GM12878 (cell line): ENCODE data around the gene SLC2A2. TPM values are rescaled to one million over a fixed set of nuclear protein-coding genes. Genes with fewer than 3 reads are reported as not detected.

Experiments used
- ATAC-seq: fragments of 200-7000 bp; cut with Tn5 transposase; 3 replicates; pipeline ENCODE4 v1.9.1; 2020; ENCODE audit warnings: mild to moderate bottlenecking, moderate library complexity
- BruUV-seq: library from RNA; stranded (reverse); fragments of 400-500 nt; replicated peaks from 2 replicates; lab custom pipeline; 2021; lab: Mats Ljungman, UMichigan
- CTCF ChIA-PET: fragments of 300-600 bp; sonication (Branson Sonifier 250); formaldehyde crosslinking; extraction: SDS; loops from one replicate; lab custom pipeline; 2021; ENCODE audit warnings: inconsistent platforms; lab: Yijun Ruan, JAX
- POLR2A ChIA-PET: fragments of 350-600 bp; formaldehyde crosslinking; extraction: SDS; loops from one replicate; lab custom pipeline; 2021; ENCODE audit warnings: inconsistent platforms; lab: Charles Lee
- RAD21 ChIA-PET: fragments of 300-600 bp; sonication (Branson Sonifier 250); formaldehyde crosslinking; loops from one replicate; lab custom pipeline; 2023; ENCODE audit warnings: antibody characterized with exemption; ENCODE audit not compliant: unreplicated experiment; lab: Charles Lee
- SMC1A ChIA-PET: fragments of 300-600 bp; sonication (Branson Sonifier 250); formaldehyde crosslinking; loops from one replicate; lab custom pipeline; 2023; ENCODE audit not compliant: unreplicated experiment, uncharacterized antibody; lab: Charles Lee
- DNase-seq: peaks from one replicate; pipeline ENCODE4 v3.0.0-alpha.2; 2011; ENCODE audit warnings: low read depth, low spot score
- FAIRE-seq: peaks from 3 replicates; lab custom pipeline; 2011; peaks lifted over from hg19 to GRCh38; lab: Jason Lieb, UNC
- H2AFZ ChIP-seq: 2 replicates; pipeline ENCODE4 v1.6.0; 2011; ENCODE audit warnings: low read depth, low read length, control low read depth; ENCODE audit not compliant: control insufficient read depth
- H3K27ac ChIP-seq: 2 replicates; pipeline ENCODE4 v1.5.1; 2011; ENCODE audit warnings: control low read depth; ENCODE audit not compliant: control insufficient read depth, insufficient read depth
- H3K27me3 ChIP-seq, 2 experiments: replicated peaks in 1 of 2; 2 replicates each; pipeline versions ENCODE4 v1.6.0 to v1.6.1; 2011; ENCODE audit warnings: low read length in 1 of 2; ENCODE audit not compliant: control insufficient read depth in 2 of 2, insufficient read depth in 2 of 2
- H3K36me3 ChIP-seq, 2 experiments: 2 replicates each; pipeline ENCODE4 v1.5.1; 2011; ENCODE audit warnings: low read length in 1 of 2; ENCODE audit not compliant: control insufficient read depth in 2 of 2, insufficient read depth in 2 of 2
- H3K4me1 ChIP-seq: 2 replicates; pipeline ENCODE4 v1.6.1; 2011; ENCODE audit warnings: mild to moderate bottlenecking, low read length, moderate library complexity, mixed read lengths; ENCODE audit not compliant: control insufficient read depth, insufficient read depth
- H3K4me2 ChIP-seq: 2 replicates; pipeline ENCODE4 v1.6.0; 2011; ENCODE audit warnings: control low read depth; ENCODE audit not compliant: control insufficient read depth, insufficient read depth
- H3K4me3 ChIP-seq: fragments of 200-600 bp; sonication (generic); 2 replicates; pipeline ENCODE4 v1.5.1; 2016
- H3K79me2 ChIP-seq: 2 replicates; pipeline ENCODE4 v1.6.0; 2011; ENCODE audit warnings: low read length; ENCODE audit not compliant: control insufficient read depth, insufficient read depth
- H3K9ac ChIP-seq: 2 replicates; pipeline ENCODE4 v1.8.0; 2011; ENCODE audit warnings: low read length, control low read depth, mixed read lengths; ENCODE audit not compliant: control insufficient read depth, insufficient read depth
- H3K9me3 ChIP-seq: replicated peaks from 3 replicates; pipeline ENCODE4 v1.5.1; 2011; ENCODE audit warnings: mild to moderate bottlenecking, low read length; ENCODE audit not compliant: control insufficient read depth, insufficient read depth
- H4K20me1 ChIP-seq: 2 replicates; pipeline ENCODE4 v1.6.0; 2011; ENCODE audit not compliant: control insufficient read depth, insufficient read depth
- BACH1 ChIP-seq: fragments of 450-650 bp; IDR thresholded peaks from 2 replicates; pipeline ENCODE4 v1.6.1; 2017; ENCODE audit warnings: mild to moderate bottlenecking, borderline replicate concordance
- CHD1 ChIP-seq: IDR thresholded peaks from 2 replicates; pipeline ENCODE4 v1.6.1; 2012; ENCODE audit warnings: low read depth, low read length, improper control_type of control experiment
- EED ChIP-seq: sonication (generic); IDR thresholded peaks from 2 replicates; pipeline ENCODE4 v1.6.1; 2016; ENCODE audit warnings: antibody characterized with exemption, low read depth
- GABPA ChIP-seq: IDR thresholded peaks from 2 replicates; pipeline ENCODE4 v1.6.1; 2014; ENCODE audit warnings: antibody characterized with exemption, low read depth, mild to moderate bottlenecking, inconsistent platforms
- JUND ChIP-seq: IDR thresholded peaks from 2 replicates; pipeline ENCODE4 v1.6.1; 2012; ENCODE audit warnings: low read depth, mild to moderate bottlenecking, low read length, improper control_type of control experiment, moderate library complexity
- MEF2B ChIP-seq: fragments of 450-650 bp; IDR thresholded peaks from 2 replicates; pipeline ENCODE4 v1.6.1; 2018; ENCODE audit warnings: mild to moderate bottlenecking, moderate library complexity; ENCODE audit not compliant: partially characterized antibody, poor library complexity, severe bottlenecking
- NFIC ChIP-seq: IDR thresholded peaks from 2 replicates; pipeline ENCODE4 v1.6.1; 2012; ENCODE audit warnings: low read depth, mild to moderate bottlenecking, inconsistent platforms, low read length, moderate library complexity
- PML ChIP-seq: IDR thresholded peaks from 2 replicates; pipeline ENCODE4 v1.6.1; 2012; ENCODE audit warnings: low read length, inconsistent platforms
- RAD51 ChIP-seq: fragments of 450-650 bp; IDR thresholded peaks from 2 replicates; pipeline ENCODE4 v1.6.1; 2016; ENCODE audit warnings: moderate library complexity, mild to moderate bottlenecking, inconsistent platforms
- RBBP5 ChIP-seq: fragments of 200-600 bp; sonication (generic); conservative IDR thresholded peaks from 2 replicates; pipeline ENCODE4 v1.6.1; 2016
- SP1 ChIP-seq: IDR thresholded peaks from one replicate; pipeline ENCODE4 v1.6.1; 2011; ENCODE audit warnings: low read depth, low read length
- SPI1 ChIP-seq: IDR thresholded peaks from 2 replicates; pipeline ENCODE4 v1.6.1; 2011; ENCODE audit warnings: low read depth, mild to moderate bottlenecking, low read length, moderate library complexity, borderline replicate concordance; ENCODE audit not compliant: insufficient read depth
- STAT3 ChIP-seq: IDR thresholded peaks from 2 replicates; pipeline ENCODE4 v1.6.1; 2011; ENCODE audit warnings: low read depth, low read length, improper control_type of control experiment
- SUPT20H ChIP-seq: IDR thresholded peaks from 2 replicates; pipeline ENCODE4 v1.6.1; 2011; ENCODE audit warnings: low read depth, mild to moderate bottlenecking, low read length, moderate library complexity, borderline replicate concordance; ENCODE audit not compliant: control insufficient read depth
- TARDBP ChIP-seq: IDR thresholded peaks from 2 replicates; pipeline ENCODE4 v1.6.1; 2016; ENCODE audit warnings: borderline replicate concordance
- TBL1XR1 ChIP-seq: IDR thresholded peaks from 2 replicates; pipeline ENCODE4 v1.6.1; 2012; ENCODE audit warnings: low read depth, low read length, improper control_type of control experiment
- WGBS: methylation state at CpG from one replicate; pipeline ENCODE4 v1.1.6; 2016; ENCODE audit warnings: low lambda C conversion rate; ENCODE audit not compliant: insufficient replicate concordance, insufficient coverage; ENCODE audit errors: missing lambda C conversion rate; 5-methylcytosine and 5-hydroxymethylcytosine counted together
- in situ Hi-C: fragments of 300-500 bp; cut with MboI; formaldehyde crosslinking; loops from 9 replicates; pipeline ENCODE4 v1.14.3; 2018; ENCODE audit warnings: mixed read lengths
- intact Hi-C: fragments of 100-400 bp; cut with micrococcal nuclease; formaldehyde crosslinking; loops from one replicate; pipeline ENCODE4 v1.14.2; 2022; ENCODE audit not compliant: unreplicated experiment
- polyA plus RNA-seq, 11 experiments: library from polyadenylated mRNA; depleted of rRNA in 4 of 11; unstranded in 6 of 11; stranded (reverse) in 5 of 11; fragments of >200 nt; fragmentation: Nextera tagmentation in 4 of 11; fragmentation: Illumina TruSeq in 1 of 11; extraction: Ambion mirVana in 4 of 11; extraction: Trizol in 1 of 11; gene quantifications; 1 replicate in 1 of 11; 2 replicates in 10 of 11; pipeline versions ENCODE4 v1.2.1 to v1.2.3, GENCODE V29; 2011 to 2016; ENCODE audit warnings: inconsistent platforms in 2 of 11, missing spikeins in 2 of 11, low read depth in 1 of 11
- total RNA-seq, 4 experiments: library from RNA; depleted of rRNA in 3 of 4; stranded (reverse); fragments of >200 nt in 3 of 4; fragmentation: Illumina TruSeq in 1 of 4; extraction: Trizol in 1 of 4; gene quantifications; 2 replicates each; pipeline versions ENCODE4 v1.2.1 to v1.2.3, GENCODE V29; 2013 to 2021
- TF ChIP-seq, protein P1 (sequence below): IDR thresholded peaks from 2 replicates; pipeline ENCODE4 v1.6.1; 2012; ENCODE audit warnings: low read depth, low read length, improper control_type of control experiment
- TF ChIP-seq, protein P2 (sequence below), 3 experiments: IDR thresholded peaks in 2 of 3; conservative IDR thresholded peaks in 1 of 3; 2 replicates each; pipeline ENCODE4 v1.5.1; 2011; ENCODE audit warnings: low read depth in 3 of 3, low read length in 3 of 3, mild to moderate bottlenecking in 3 of 3, control low read depth in 2 of 3, moderate library complexity in 2 of 3, inconsistent platforms in 1 of 3, mixed read lengths in 1 of 3; ENCODE audit not compliant: control insufficient read depth in 2 of 3, insufficient read depth in 1 of 3; ENCODE audit errors: extremely low read depth in 1 of 3
- TF ChIP-seq, protein P3 (sequence below): fragments of 450-650 bp; IDR thresholded peaks from 2 replicates; pipeline ENCODE4 v1.6.1; 2017; ENCODE audit warnings: antibody characterized with exemption, mild to moderate bottlenecking, moderate library complexity

The SLC2A2 gene
- total and polyA plus RNA-seq, 10 of the 15 experiments (the other 5 are each of a cell fraction or from before 2014, with no cell fraction given) = 0.04 to 0.10 (median 0.04) TPM; not detected in 7

DNA sequence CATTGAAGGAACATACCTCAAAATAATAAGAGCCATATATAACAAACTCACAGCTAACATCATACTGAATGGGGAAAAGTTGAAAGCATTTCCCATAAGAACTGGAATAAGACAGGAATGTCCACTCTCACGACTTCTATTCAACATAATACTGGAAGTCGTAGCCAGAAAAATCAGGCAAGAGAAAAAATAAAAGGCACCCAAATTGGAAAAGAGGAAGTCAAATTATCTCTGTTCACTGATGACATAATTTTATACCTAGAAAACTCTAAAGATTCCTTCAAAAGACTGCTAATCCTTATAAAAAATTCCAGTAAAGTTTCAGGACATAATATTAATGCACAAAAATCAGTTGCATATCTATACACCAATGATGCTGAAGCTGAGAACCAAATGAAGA, 34.9 kb downstream of the SLC2A2 start:
- in situ Hi-C loops (no loop called here), intact Hi-C loops (no loop called here)
- ChIA-PET POLR2A (no interaction called here), CTCF (no interaction called here), RAD21 (no interaction called here), SMC1A (interaction anchor here (1.2 kb wide), 1 partner anchor 9 kb away, joined by 3 read pairs; no protein-coding TSS in a partner anchor)
- Histone ChIP-seq H3K27me3 (peaks cover 0 to 6% of the 10 kb centered on the region in 2 experiments; a peak in 2 of 4 replicates), H3K4me1 (no peaks in the 10 kb centered on the region), H4K20me1 (no peaks in the 10 kb centered on the region), H3K27ac (no peak overlapping the region), H3K4me3 (no peak overlapping the region), H3K9ac (no peak overlapping the region), H3K79me2 (no peaks in the 10 kb centered on the region), H3K4me2 (no peak overlapping the region), H3K36me3 (no peaks in the 10 kb centered on the region), H2AFZ (no peak overlapping the region), H3K9me3 (no peaks in the 10 kb centered on the region; the same call in 2 of the 3 replicates)
- no TSS peak for BruUV-seq
- DNase-seq (no peak), FAIRE-seq (no peak), ATAC-seq (no peak)
- WGBS = 57% methylated on average over 2 of the region's 2 CpGs
- TF ChIP-seq PML (no peak), SUPT20H (no peak), RBBP5 (no peak), TARDBP (no peak), NFIC (no peak), SPI1 (no peak), JUND (no peak), BACH1 (no peak), RAD51 (no peak), EED (no peak), MEF2B (no peak), TBL1XR1 (no peak), CHD1 (no peak), GABPA (no peak), SP1 (no peak), STAT3 (no peak)
- TF ChIP-seq, protein P1, sequence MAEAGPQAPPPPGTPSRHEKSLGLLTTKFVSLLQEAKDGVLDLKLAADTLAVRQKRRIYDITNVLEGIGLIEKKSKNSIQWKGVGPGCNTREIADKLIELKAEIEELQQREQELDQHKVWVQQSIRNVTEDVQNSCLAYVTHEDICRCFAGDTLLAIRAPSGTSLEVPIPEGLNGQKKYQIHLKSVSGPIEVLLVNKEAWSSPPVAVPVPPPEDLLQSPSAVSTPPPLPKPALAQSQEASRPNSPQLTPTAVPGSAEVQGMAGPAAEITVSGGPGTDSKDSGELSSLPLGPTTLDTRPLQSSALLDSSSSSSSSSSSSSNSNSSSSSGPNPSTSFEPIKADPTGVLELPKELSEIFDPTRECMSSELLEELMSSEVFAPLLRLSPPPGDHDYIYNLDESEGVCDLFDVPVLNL = no peak
- TF ChIP-seq, protein P2, sequence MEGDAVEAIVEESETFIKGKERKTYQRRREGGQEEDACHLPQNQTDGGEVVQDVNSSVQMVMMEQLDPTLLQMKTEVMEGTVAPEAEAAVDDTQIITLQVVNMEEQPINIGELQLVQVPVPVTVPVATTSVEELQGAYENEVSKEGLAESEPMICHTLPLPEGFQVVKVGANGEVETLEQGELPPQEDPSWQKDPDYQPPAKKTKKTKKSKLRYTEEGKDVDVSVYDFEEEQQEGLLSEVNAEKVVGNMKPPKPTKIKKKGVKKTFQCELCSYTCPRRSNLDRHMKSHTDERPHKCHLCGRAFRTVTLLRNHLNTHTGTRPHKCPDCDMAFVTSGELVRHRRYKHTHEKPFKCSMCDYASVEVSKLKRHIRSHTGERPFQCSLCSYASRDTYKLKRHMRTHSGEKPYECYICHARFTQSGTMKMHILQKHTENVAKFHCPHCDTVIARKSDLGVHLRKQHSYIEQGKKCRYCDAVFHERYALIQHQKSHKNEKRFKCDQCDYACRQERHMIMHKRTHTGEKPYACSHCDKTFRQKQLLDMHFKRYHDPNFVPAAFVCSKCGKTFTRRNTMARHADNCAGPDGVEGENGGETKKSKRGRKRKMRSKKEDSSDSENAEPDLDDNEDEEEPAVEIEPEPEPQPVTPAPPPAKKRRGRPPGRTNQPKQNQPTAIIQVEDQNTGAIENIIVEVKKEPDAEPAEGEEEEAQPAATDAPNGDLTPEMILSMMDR (IDR thresholded peaks at IDR 0.05 in 2 of 3, conservative IDR thresholded peaks at IDR 0.05 in 1 of 3; ENCODE audit: control insufficient read depth in 2 of 3, extremely low read depth in 1 of 3, insufficient read depth in 1 of 3, low read depth in 3 of 3, low read length in 3 of 3) = no peak
- TF ChIP-seq, protein P3, sequence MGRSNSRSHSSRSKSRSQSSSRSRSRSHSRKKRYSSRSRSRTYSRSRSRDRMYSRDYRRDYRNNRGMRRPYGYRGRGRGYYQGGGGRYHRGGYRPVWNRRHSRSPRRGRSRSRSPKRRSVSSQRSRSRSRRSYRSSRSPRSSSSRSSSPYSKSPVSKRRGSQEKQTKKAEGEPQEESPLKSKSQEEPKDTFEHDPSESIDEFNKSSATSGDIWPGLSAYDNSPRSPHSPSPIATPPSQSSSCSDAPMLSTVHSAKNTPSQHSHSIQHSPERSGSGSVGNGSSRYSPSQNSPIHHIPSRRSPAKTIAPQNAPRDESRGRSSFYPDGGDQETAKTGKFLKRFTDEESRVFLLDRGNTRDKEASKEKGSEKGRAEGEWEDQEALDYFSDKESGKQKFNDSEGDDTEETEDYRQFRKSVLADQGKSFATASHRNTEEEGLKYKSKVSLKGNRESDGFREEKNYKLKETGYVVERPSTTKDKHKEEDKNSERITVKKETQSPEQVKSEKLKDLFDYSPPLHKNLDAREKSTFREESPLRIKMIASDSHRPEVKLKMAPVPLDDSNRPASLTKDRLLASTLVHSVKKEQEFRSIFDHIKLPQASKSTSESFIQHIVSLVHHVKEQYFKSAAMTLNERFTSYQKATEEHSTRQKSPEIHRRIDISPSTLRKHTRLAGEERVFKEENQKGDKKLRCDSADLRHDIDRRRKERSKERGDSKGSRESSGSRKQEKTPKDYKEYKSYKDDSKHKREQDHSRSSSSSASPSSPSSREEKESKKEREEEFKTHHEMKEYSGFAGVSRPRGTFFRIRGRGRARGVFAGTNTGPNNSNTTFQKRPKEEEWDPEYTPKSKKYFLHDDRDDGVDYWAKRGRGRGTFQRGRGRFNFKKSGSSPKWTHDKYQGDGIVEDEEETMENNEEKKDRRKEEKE = no peak
